ACHN (cell line): ENCODE measurements around the gene E2F2.
A peak's percentile ranks its signal among the peaks of the same experiment; 100 is the strongest.

ENCODE experiments used
- DNase-seq: peaks from one replicate; pipeline ENCODE4 v3.0.0-alpha.2; 2015
- in situ Hi-C: cut with HindIII; loops from 2 replicates; pipeline ENCODE4 v1.10.0; 2017; ENCODE audit warnings: low sequenced_read_pairs, low pct_ligation_motif_present, low pct_unique_long_range_greater_than_20kb

Gene E2F2

GRCh38 chr1:23475134-23475628 lies 55.9 kb downstream of the E2F2 start:
- in situ Hi-C loops: no loop called here
- peak; percentile 59 for DNase-seq

GRCh38 chr1:23473037-23473800 lies 57.8 kb downstream of the E2F2 start:
- no peak for DNase-seq
- in situ Hi-C loops: no loop called here

- DNase-seq: no peak
- in situ Hi-C loops: no loop called here
Observed at GRCh38 chr1:23472351-23473036, 58.5 kb downstream of the E2F2 start.

- no peak for DNase-seq
Observed at GRCh38 chr1:23471473-23472075, 59.5 kb downstream of the E2F2 start.

GRCh38 chr1:23470282-23471070 lies 60.6 kb downstream of the E2F2 start:
- no peak for DNase-seq
- in situ Hi-C loops: no loop called here

More at GRCh38 chr1:23471473-23472075, 59.5 kb downstream of the E2F2 start:
- in situ Hi-C loops: no loop called here

GRCh38 chr1:23469372-23469982 lies 61.6 kb downstream of the E2F2 start:
- in situ Hi-C loops: no loop called here

GRCh38 chr1:23466423-23466989 lies 64.5 kb downstream of the E2F2 start:
- in situ Hi-C loops: no loop called here
- DNase-seq: no peak

More at GRCh38 chr1:23469372-23469982, 61.6 kb downstream of the E2F2 start:
- no peak for DNase-seq

GRCh38 chr1:23463286-23463685 lies 67.7 kb downstream of the E2F2 start:
- in situ Hi-C loops: no loop called here
- DNase-seq: no peak

- DNase-seq: no peak
- in situ Hi-C loops: no loop called here
Observed at GRCh38 chr1:23462766-23463165, 68.3 kb downstream of the E2F2 start.

- in situ Hi-C loops: no loop called here
- no peak for DNase-seq
Observed at GRCh38 chr1:23461050-23461449, 70.0 kb downstream of the E2F2 start.

GRCh38 chr1:23460519-23460918 lies 70.5 kb downstream of the E2F2 start:
- DNase-seq: no peak
- in situ Hi-C loops: no loop called here

- in situ Hi-C loops: no loop called here
- no peak for DNase-seq
Observed at GRCh38 chr1:23459338-23459757, 71.7 kb downstream of the E2F2 start.
